ENCODE data around the gene RDH5. TPM values are rescaled to one million over a fixed set of nuclear protein-coding genes. Genes with fewer than 3 reads are reported as not detected.

RDH5 gene
- polyA plus RNA-seq, 1 donor from 2014 or later: 3.4 TPM

GRCh38 chr12:55715833-55716581 is 4.2 kb upstream of the RDH5 start, which contains the start of gene BLOC1S1:
BLOC1S1 (plus strand) TSS chr12:55716046; CDS start chr12:55716052, 6 bp downstream.
- Histone ChIP-seq H3K27me3 (ENCODE audit: insufficient read depth, low read depth, low read length) (no peaks in the 10 kb centered on the region), H3K36me3 (ENCODE audit: insufficient read depth, low read length) (no peaks in the 10 kb centered on the region), H3K9me3 (ENCODE audit: low read length) (no peaks in the 10 kb centered on the region), H3K79me2 (replicated peaks; ENCODE audit: insufficient read depth, low read length) (peaks cover 7% of the 10 kb centered on the region), H3K4me2 (ENCODE audit: low read length) (peak within 1 kb of the TSS; percentile 74), H3K9me2 (ENCODE audit: insufficient read depth, low read length) (no peaks in the 10 kb centered on the region), H3K9ac (ENCODE audit: low read length) (peak within 1 kb of the TSS; percentile 83), H2AFZ (ENCODE audit: low read depth, low read length) (peak within 1 kb of the TSS; percentile 96), H4K20me1 (ENCODE audit: insufficient read depth) (no peaks in the 10 kb centered on the region), H3K4me3 (ENCODE audit: low read length) (peak within 1 kb of the TSS; percentile 80), H3K27ac (ENCODE audit: low read length) (peak within 1 kb of the TSS; percentile 70), H3F3A (ENCODE audit: insufficient read depth, low read length, poor library complexity, severe bottlenecking) (no peaks in the 10 kb centered on the region)
- TF ChIP-seq CTCF (IDR thresholded peaks at IDR 0.05; ENCODE audit: poor library complexity, severe bottlenecking): peak; percentile 21
- TF ChIP-seq EP300 (conservative IDR thresholded peaks at IDR 0.05; ENCODE audit: poor library complexity, severe bottlenecking): peak; percentile 77
- peak; percentile 78 for TF ChIP-seq REST (IDR thresholded peaks at IDR 0.05; ENCODE audit: borderline replicate concordance)
- TF ChIP-seq RAD21 (conservative IDR thresholded peaks at IDR 0.05): no peak
- peak; percentile 89 for TF ChIP-seq MXI1 (conservative IDR thresholded peaks at IDR 0.05; ENCODE audit: poor library complexity, severe bottlenecking)
- no peak for TF ChIP-seq SMC3 (conservative IDR thresholded peaks at IDR 0.05; ENCODE audit: poor library complexity)
- TF ChIP-seq POLR2AphosphoS5 (IDR thresholded peaks at IDR 0.05): peak; percentile 89
- no peak for TF ChIP-seq TAF1 (IDR thresholded peaks at IDR 0.05; ENCODE audit: low read depth)

- H3K79me2 ChIP-seq (replicated peaks; ENCODE audit: insufficient read depth, low read length): peaks cover 7% of the 10 kb centered on the region
- H2AFZ ChIP-seq (ENCODE audit: low read depth, low read length): peak overlapping the region; percentile 96
- peak overlapping the region; percentile 80 for H3K4me3 ChIP-seq (ENCODE audit: low read length)
- H3K36me3 ChIP-seq (ENCODE audit: insufficient read depth, low read length): no peaks in the 10 kb centered on the region
- H3K9me2 ChIP-seq (ENCODE audit: insufficient read depth, low read length): no peaks in the 10 kb centered on the region
- no peaks in the 10 kb centered on the region for H3K9me3 ChIP-seq (ENCODE audit: low read length)
- no peak overlapping the region for H3K27ac ChIP-seq (ENCODE audit: low read length)
- no peaks in the 10 kb centered on the region for H3F3A ChIP-seq (ENCODE audit: insufficient read depth, low read length, poor library complexity, severe bottlenecking)
- H4K20me1 ChIP-seq (ENCODE audit: insufficient read depth): no peaks in the 10 kb centered on the region
- peak overlapping the region; percentile 65 for H3K4me2 ChIP-seq (ENCODE audit: low read length)
- H3K9ac ChIP-seq (ENCODE audit: low read length): peak overlapping the region; percentile 83
- H3K27me3 ChIP-seq (ENCODE audit: insufficient read depth, low read depth, low read length): no peaks in the 10 kb centered on the region
- TF ChIP-seq TAF1 (IDR thresholded peaks at IDR 0.05; ENCODE audit: low read depth): no peak
- TF ChIP-seq CTCF (IDR thresholded peaks at IDR 0.05; ENCODE audit: poor library complexity, severe bottlenecking): no peak
- no peak for TF ChIP-seq REST (IDR thresholded peaks at IDR 0.05; ENCODE audit: borderline replicate concordance)
- no peak for TF ChIP-seq RAD21 (conservative IDR thresholded peaks at IDR 0.05)
- TF ChIP-seq SMC3 (conservative IDR thresholded peaks at IDR 0.05; ENCODE audit: poor library complexity): no peak
- no peak for TF ChIP-seq EP300 (conservative IDR thresholded peaks at IDR 0.05; ENCODE audit: poor library complexity, severe bottlenecking)
- no peak for TF ChIP-seq EZH2 (IDR thresholded peaks at IDR 0.05; ENCODE audit: borderline replicate concordance, insufficient read depth, low read length, poor library complexity, severe bottlenecking)
- no peak for TF ChIP-seq MXI1 (conservative IDR thresholded peaks at IDR 0.05; ENCODE audit: poor library complexity, severe bottlenecking)
- no peak for TF ChIP-seq POLR2AphosphoS5 (IDR thresholded peaks at IDR 0.05)
Observed at GRCh38 chr12:55716582-55716957, 3.6 kb upstream of the RDH5 start.

All from neural cell (in vitro differentiated cells).